Transverse colon (tissue), 4 donors: ENCODE measurements around the gene C1QTNF12. TPM values are rescaled to one million over a fixed set of nuclear protein-coding genes. Genes with fewer than 3 reads are reported as not detected.

Experiments used
- DNase-seq: peaks from one replicate; pipeline ENCODE4 v3.0.0-alpha.2; 2019
- H3K27ac ChIP-seq, 4 donors: fragments of 200-600 bp; sonication (generic); 2 replicates each; pipeline ENCODE4 v1.5.1; 2016 to 2018; ENCODE audit warnings: inconsistent platforms in 4 of 4
- H3K27me3 ChIP-seq: fragments of 200-600 bp; sonication (generic); 2 replicates; pipeline ENCODE4 v1.5.1; 2017; ENCODE audit warnings: inconsistent platforms
- H3K36me3 ChIP-seq, 4 donors: fragments of 200-600 bp; sonication (generic); 2 replicates each; pipeline ENCODE4 v1.5.1; 2017 to 2019; ENCODE audit warnings: inconsistent platforms in 4 of 4
- H3K4me1 ChIP-seq, 4 donors: fragments of 200-600 bp; sonication (generic); 2 replicates each; pipeline ENCODE4 v1.5.1; 2017 to 2020; ENCODE audit warnings: inconsistent platforms in 4 of 4
- H3K4me3 ChIP-seq, 4 donors: fragments of 200-600 bp; sonication (generic); 1 replicate in 1 of 4; 2 replicates in 3 of 4; pipeline versions ENCODE4 v1.5.1 to v1.6.1; 2017 to 2019; ENCODE audit warnings: inconsistent platforms in 4 of 4
- H3K9me3 ChIP-seq, 2 donors: fragments of 200-600 bp; sonication (generic); 2 replicates each; pipeline ENCODE4 v1.5.1; 2017 to 2019; ENCODE audit warnings: inconsistent platforms in 2 of 2
- CTCF ChIP-seq, 5 experiments: fragments of 200-600 bp in 3 of 5; fragments of 450-650 bp in 2 of 5; sonication (generic) in 3 of 5; IDR thresholded peaks; 1 replicate in 2 of 5; 2 replicates in 3 of 5; pipeline ENCODE4 v1.5.1; 2016 to 2017; ENCODE audit warnings: antibody characterized with exemption in 5 of 5, inconsistent platforms in 3 of 5, mild to moderate bottlenecking in 2 of 5, moderate library complexity in 1 of 5
- EP300 ChIP-seq: sonication (generic); formaldehyde crosslinking; IDR thresholded peaks from one replicate; pipeline ENCODE4 v1.6.1; 2017; ENCODE audit warnings: antibody characterized with exemption, low read depth
- POLR2A ChIP-seq: fragments of 450-650 bp; IDR thresholded peaks from one replicate; pipeline ENCODE4 v1.6.1; 2016; ENCODE audit warnings: antibody characterized with exemption, mild to moderate bottlenecking, moderate library complexity
- POLR2AphosphoS5 ChIP-seq, 3 donors: sonication (generic); formaldehyde crosslinking; IDR thresholded peaks; one replicate each; pipeline ENCODE4 v1.6.1; 2016; ENCODE audit warnings: antibody characterized with exemption in 3 of 3
- WGBS, 2 donors: methylation state at CpG; one replicate each; pipeline ENCODE4 v1.1.5; 2018; ENCODE audit warnings: low coverage in 1 of 2; 5-methylcytosine and 5-hydroxymethylcytosine counted together
- in situ Hi-C, 4 donors: fragments of 200-750 bp; cut with MboI; loops; one replicate each; pipeline versions ENCODE4 v1.15.0 to v1.15.1; 2017; ENCODE audit warnings: low sequenced_read_pairs in 3 of 4, low pct_ligation_motif_present in 1 of 4, low pct_unique_long_range_greater_than_20kb in 1 of 4
- intact Hi-C: fragments of 100-400 bp; cut with DNase I; formaldehyde crosslinking; loops from one replicate; pipeline ENCODE4 v1.15.1; 2023; ENCODE audit warnings: low total_unique reads
- small RNA-seq, 4 donors: library from RNA; depleted of rRNA; stranded (forward); fragments of <200 nt; gene quantifications; one replicate each; pipeline ENCODE3, GENCODE V24; 2016
- total RNA-seq, 4 donors: library from RNA; depleted of rRNA; stranded (reverse); fragments of >200 nt; gene quantifications; one replicate each; pipeline ENCODE4 v1.1.0, GENCODE V29; 2016

C1QTNF12 gene
- total RNA-seq, 4 donors from 2014 or later: 11.9 to 52.8 (median 15.7) TPM; not detected in 1

GRCh38 chr1:1194723-1195122, 51.8 kb downstream of the C1QTNF12 start:
- intact Hi-C loops: no loop called here
- H3K27ac ChIP-seq: no peak overlapping the region

More at GRCh38 chr1:1194723-1195122, 51.8 kb downstream of the C1QTNF12 start:
- Histone ChIP-seq H3K4me3 (no peak overlapping the region), H3K4me1 (no peaks in the 10 kb centered on the region), H3K9me3 (no peaks in the 10 kb centered on the region), H3K36me3 (no peaks in the 10 kb centered on the region), H3K27me3 (peaks cover 12% of the 10 kb centered on the region)
- in situ Hi-C loops: no loop called here
- no peak for DNase-seq
- 90 to 91% methylated on average over 2 to 3 of the region's 3 CpGs for WGBS, 2 donors
- TF ChIP-seq POLR2AphosphoS5 (IDR thresholded peaks at IDR 0.05): no peak
- no peak for TF ChIP-seq EP300
- TF ChIP-seq CTCF (IDR thresholded peaks at IDR 0.05): no peak
- no peak for TF ChIP-seq POLR2A

Small RNAs within 50 kb of the gene (small RNA-seq; reads per million reads assigned to genes)
- 0 to 0.53 (median 0.26) reads per million in 4 donors for gene MIR6726

Other genes starting within 250 kb of the C1QTNF12 start
- gene HES4, start 246.6 kb downstream of the C1QTNF12 start, total RNA-seq: 100 to 1,000 TPM in 1 of 4 donors, 10 to 100 TPM in 3; 10.8 to 140 (median 15.7) TPM
- 10 to 100 TPM in 3 of 4 donors, not detected in 1; 36.0 to 70.6 (median 40.8) TPM for gene ISG15, start 233.2 kb downstream of the C1QTNF12 start, total RNA-seq
- gene AGRN, start 226.6 kb downstream of the C1QTNF12 start, total RNA-seq: 100 to 1,000 TPM in 1 of 4 donors, 10 to 100 TPM in 3; 25.4 to 132 (median 44.8) TPM
- gene RNF223, start 172.4 kb downstream of the C1QTNF12 start, total RNA-seq: 1 to 10 TPM; 3.0 to 7.5 (median 5.0) TPM
- gene C1orf159, start 130.6 kb downstream of the C1QTNF12 start, total RNA-seq: 100 to 1,000 TPM in 1 of 4 donors, 10 to 100 TPM in 3; 23.6 to 108 (median 47.3) TPM
- gene TTLL10, start 72.8 kb downstream of the C1QTNF12 start, total RNA-seq: under 1 TPM in 2 of 4 donors, not detected in 2; 0.40 to 0.48 TPM
- 1 to 10 TPM in 2 of 4 donors, not detected in 2; 3.3 to 7.9 TPM for gene TNFRSF18, start 40.1 kb downstream of the C1QTNF12 start, total RNA-seq
- 1 to 10 TPM in 1 of 4 donors, under 1 TPM in 1, not detected in 2; 0.55 to 4.8 TPM for gene TNFRSF4, start 32.6 kb downstream of the C1QTNF12 start, total RNA-seq
- 100 to 1,000 TPM; 153 to 267 (median 226) TPM for gene SDF4, start 14.7 kb downstream of the C1QTNF12 start, total RNA-seq
- gene B3GALT6, start 14.5 kb downstream of the C1QTNF12 start, total RNA-seq: 10 to 100 TPM in 3 of 4 donors, 1 to 10 TPM in 1; 8.5 to 24.9 (median 12.2) TPM
- gene UBE2J2, start 27.1 kb upstream of the C1QTNF12 start, total RNA-seq: 100 to 1,000 TPM in 1 of 4 donors, 10 to 100 TPM in 3; 49.6 to 110 (median 59.1) TPM
- 1 to 10 TPM; 1.5 to 3.5 (median 2.4) TPM for gene SCNN1D, start 33.7 kb upstream of the C1QTNF12 start, total RNA-seq
- 100 to 1,000 TPM in 2 of 4 donors, 10 to 100 TPM in 2; 52.4 to 190 (median 99.5) TPM for gene ACAP3, start 61.2 kb upstream of the C1QTNF12 start, total RNA-seq
- gene PUSL1, start 61.9 kb upstream of the C1QTNF12 start, total RNA-seq: 10 to 100 TPM in 3 of 4 donors, 1 to 10 TPM in 1; 7.0 to 35.9 (median 20.5) TPM
- gene INTS11, start 77.9 kb upstream of the C1QTNF12 start, total RNA-seq: 100 to 1,000 TPM; 118 to 424 (median 140) TPM
- gene CPTP, start 78.1 kb upstream of the C1QTNF12 start, total RNA-seq: 100 to 1,000 TPM in 1 of 4 donors, 10 to 100 TPM in 3; 48.0 to 134 (median 77.7) TPM
- 1 to 10 TPM in 2 of 4 donors, under 1 TPM in 1, not detected in 1; 0.40 to 2.0 (median 1.9) TPM for gene TAS1R3, start 84.6 kb upstream of the C1QTNF12 start, total RNA-seq
- gene DVL1, start 102.7 kb upstream of the C1QTNF12 start, total RNA-seq: 100 to 1,000 TPM; 103 to 182 (median 115) TPM
- 100 to 1,000 TPM in 1 of 4 donors, 10 to 100 TPM in 3; 31.1 to 145 (median 57.1) TPM for gene MXRA8, start 111.8 kb upstream of the C1QTNF12 start, total RNA-seq
- gene AURKAIP1, start 128.5 kb upstream of the C1QTNF12 start, total RNA-seq: 100 to 1,000 TPM; 110 to 197 (median 167) TPM
- gene CCNL2, start 152.6 kb upstream of the C1QTNF12 start, total RNA-seq: 100 to 1,000 TPM; 169 to 657 (median 349) TPM
- 100 to 1,000 TPM in 1 of 4 donors, 10 to 100 TPM in 3; 40.0 to 183 (median 97.0) TPM for gene MRPL20, start 160.6 kb upstream of the C1QTNF12 start, total RNA-seq
- gene ANKRD65, start 174.6 kb upstream of the C1QTNF12 start, total RNA-seq: 1 to 10 TPM in 3 of 4 donors, under 1 TPM in 1; 0.80 to 4.5 (median 1.9) TPM
- gene VWA1, start 189.0 kb upstream of the C1QTNF12 start, total RNA-seq: 10 to 100 TPM; 29.4 to 82.0 (median 51.6) TPM
- 1 to 10 TPM in 1 of 4 donors, under 1 TPM in 2, not detected in 1; 0.75 to 1.3 (median 1.00) TPM for gene ATAD3C, start 203.0 kb upstream of the C1QTNF12 start, total RNA-seq
- gene ATAD3B, start 225.0 kb upstream of the C1QTNF12 start, total RNA-seq: 100 to 1,000 TPM in 1 of 4 donors, 10 to 100 TPM in 3; 15.6 to 269 (median 39.2) TPM